Esophagus muscularis mucosa (tissue), 3 donors: ENCODE results near the gene SEPSECS.

Experiments used
- CTCF ChIP-seq, 3 experiments: fragments of 200-600 bp in 2 of 3; fragments of 450-650 bp in 1 of 3; sonication (generic) in 2 of 3; IDR thresholded peaks; one replicate each; pipeline ENCODE4 v1.5.1; 2017 to 2019; ENCODE audit warnings: antibody characterized with exemption in 3 of 3, mild to moderate bottlenecking in 2 of 3, moderate library complexity in 1 of 3
- POLR2AphosphoS5 ChIP-seq, 2 donors: sonication (generic); formaldehyde crosslinking; IDR thresholded peaks; one replicate each; pipeline ENCODE4 v1.6.1; 2017; ENCODE audit warnings: antibody characterized with exemption in 2 of 2

- TF ChIP-seq CTCF (IDR thresholded peaks at IDR 0.05) (no peak), POLR2AphosphoS5 (IDR thresholded peaks at IDR 0.05) (no peak)
These were observed 3.2 kb downstream of the SEPSECS start for GRCh38 chr4:25157081-25157480.
